IPS-NIHi11 (cell line): ENCODE results near the gene DPP10.

ENCODE experiments used
- DNase-seq: peaks from one replicate; pipeline ENCODE4 v3.0.0; 2012; ENCODE audit warnings: mixed read lengths, low spot score

Gene DPP10

GRCh38 chr2:114810092-114810491, 367.7 kb downstream of the DPP10 start:
- no peak for DNase-seq

- no peak for DNase-seq
These were observed 369.8 kb downstream of the DPP10 start for GRCh38 chr2:114812261-114812660.

- no peak for DNase-seq
These were observed 371.9 kb downstream of the DPP10 start for GRCh38 chr2:114814355-114814754.

- no peak for DNase-seq
These were observed 378.6 kb downstream of the DPP10 start for GRCh38 chr2:114821055-114821454.

GRCh38 chr2:114843963-114844362, 401.5 kb downstream of the DPP10 start:
- DNase-seq, result no peak

- no peak for DNase-seq
These were observed 414.8 kb downstream of the DPP10 start for GRCh38 chr2:114857196-114857595.

- no peak for DNase-seq
These were observed 417.5 kb downstream of the DPP10 start for GRCh38 chr2:114859726-114860510.

- no peak for DNase-seq
These were observed 419.8 kb downstream of the DPP10 start for GRCh38 chr2:114862243-114862642.

- no peak for DNase-seq
These were observed 422.5 kb downstream of the DPP10 start for GRCh38 chr2:114864901-114865300.

- DNase-seq, result no peak
These were observed 437.6 kb downstream of the DPP10 start for GRCh38 chr2:114880046-114880445.

GRCh38 chr2:114919985-114920384, 477.5 kb downstream of the DPP10 start:
- DNase-seq, result no peak

GRCh38 chr2:114922076-114922475, 479.6 kb downstream of the DPP10 start:
- DNase-seq, result no peak

- no peak for DNase-seq
These were observed 483.1 kb downstream of the DPP10 start for GRCh38 chr2:114925296-114926255.

- DNase-seq, result no peak
These were observed 483.9 kb downstream of the DPP10 start for GRCh38 chr2:114926303-114926702.

GRCh38 chr2:114929225-114929624, 486.8 kb downstream of the DPP10 start:
- DNase-seq, result no peak

GRCh38 chr2:114933671-114934241, 491.3 kb downstream of the DPP10 start:
- DNase-seq, result no peak

- DNase-seq, result no peak
These were observed 492.6 kb downstream of the DPP10 start for GRCh38 chr2:114935031-114935430.

GRCh38 chr2:114937366-114937930, 495.0 kb downstream of the DPP10 start:
- no peak for DNase-seq

GRCh38 chr2:114940785-114941458, 498.5 kb downstream of the DPP10 start:
- DNase-seq, result no peak

GRCh38 chr2:114949228-114949804, 506.9 kb downstream of the DPP10 start:
- DNase-seq, result no peak

- no peak for DNase-seq
These were observed 517.9 kb downstream of the DPP10 start for GRCh38 chr2:114960389-114960788.
